ENCODE measurements around the gene ZNF169.
"Not testable (repeated sequence)": the region's sequence is repeated elsewhere in the genome, so short reads cannot be mapped to it uniquely, and the experiment has no call there.

The ZNF169 gene

GRCh38 chr9:94287877-94288513, 28.9 kb downstream of the ZNF169 start:
- DNase-seq (ENCODE audit: low spot score): no peak

GRCh38 chr9:94289691-94290090, 30.6 kb downstream of the ZNF169 start:
- no peak for DNase-seq (ENCODE audit: low spot score)

- no peak for DNase-seq (ENCODE audit: low spot score)
Observed at GRCh38 chr9:94298949-94299599, 40.0 kb downstream of the ZNF169 start.

- no peak for DNase-seq (ENCODE audit: low spot score)
Observed at GRCh38 chr9:94300470-94301301, 41.6 kb downstream of the ZNF169 start.

- no peak for DNase-seq (ENCODE audit: low spot score)
Observed at GRCh38 chr9:94301583-94301982, 42.5 kb downstream of the ZNF169 start.

GRCh38 chr9:94302426-94302825, 43.3 kb downstream of the ZNF169 start:
- no peak for DNase-seq (ENCODE audit: low spot score)

- no peak for DNase-seq (ENCODE audit: low spot score)
Observed at GRCh38 chr9:94303321-94303720, 44.2 kb downstream of the ZNF169 start.

GRCh38 chr9:94315034-94315984, 56.2 kb downstream of the ZNF169 start:
- not testable (repeated sequence) for DNase-seq (ENCODE audit: low spot score)

- DNase-seq (ENCODE audit: low spot score): not testable (repeated sequence)
Observed at GRCh38 chr9:94316236-94316635, 57.1 kb downstream of the ZNF169 start.

- not testable (repeated sequence) for DNase-seq (ENCODE audit: low spot score)
Observed at GRCh38 chr9:94317949-94318657, 59.0 kb downstream of the ZNF169 start.

GRCh38 chr9:94322342-94322940, 63.3 kb downstream of the ZNF169 start:
- not testable (repeated sequence) for DNase-seq (ENCODE audit: low spot score)

GRCh38 chr9:94323153-94323798, 64.2 kb downstream of the ZNF169 start:
- not testable (repeated sequence) for DNase-seq (ENCODE audit: low spot score)

- DNase-seq (ENCODE audit: low spot score): not testable (repeated sequence)
Observed at GRCh38 chr9:94325583-94325982, 66.5 kb downstream of the ZNF169 start.

GRCh38 chr9:94328544-94328943, 69.4 kb downstream of the ZNF169 start, which contains the start of gene NUTM2F:
NUTM2F (minus strand) TSS chr9:94328644; CDS start chr9:94328623, 21 bp downstream.
- not testable (repeated sequence) for DNase-seq (ENCODE audit: low spot score)

GRCh38 chr9:94336445-94336844, 77.3 kb downstream of the ZNF169 start:
- not testable (repeated sequence) for DNase-seq (ENCODE audit: low spot score)

- DNase-seq (ENCODE audit: low spot score): not testable (repeated sequence)
Observed at GRCh38 chr9:94338723-94339122, 79.6 kb downstream of the ZNF169 start.

- not testable (repeated sequence) for DNase-seq (ENCODE audit: low spot score)
Observed at GRCh38 chr9:94339657-94340056, 80.6 kb downstream of the ZNF169 start.

GRCh38 chr9:94340750-94341149, 81.7 kb downstream of the ZNF169 start:
- DNase-seq (ENCODE audit: low spot score): not testable (repeated sequence)

GRCh38 chr9:94341703-94342102, 82.6 kb downstream of the ZNF169 start:
- DNase-seq (ENCODE audit: low spot score): not testable (repeated sequence)

GRCh38 chr9:94347451-94347850, 88.4 kb downstream of the ZNF169 start:
- DNase-seq (ENCODE audit: low spot score): not testable (repeated sequence)

All from activated CD4-positive, alpha-beta T cell treated with anti-CD3 and anti-CD28 coated beads, Interleukin-2, Interleukin-4, amounts not matched to agents 100 ng/mL and 50 ng/mL, durations not matched to agents 16 hours and 8 hours (primary cell).